Stomach smooth muscle (tissue), 2 donors: ENCODE measurements around the gene SCFD2.
A peak's percentile ranks its signal among the peaks of the same experiment; 100 is the strongest.
"Not testable (repeated sequence)": the region's sequence is repeated elsewhere in the genome, so short reads cannot be mapped to it uniquely, and the experiment has no call there.

Experiments used
- H3K27ac ChIP-seq: one replicate; pipeline ENCODE4 v1.7.0; 2013; ENCODE audit warnings: mild to moderate bottlenecking, low read length, inconsistent platforms
- H3K27me3 ChIP-seq, 2 donors: one replicate each; pipeline ENCODE4 v1.7.0; 2013; ENCODE audit warnings: low read length in 2 of 2; ENCODE audit not compliant: insufficient read depth in 2 of 2, control insufficient read depth in 1 of 2
- H3K36me3 ChIP-seq, 2 donors: one replicate each; pipeline ENCODE4 v1.7.0; 2013; ENCODE audit warnings: low read length in 2 of 2; ENCODE audit not compliant: control insufficient read depth in 2 of 2, insufficient read depth in 2 of 2
- H3K4me1 ChIP-seq: one replicate; pipeline ENCODE4 v1.7.0; 2013; ENCODE audit warnings: low read length; ENCODE audit not compliant: control insufficient read depth, insufficient read depth
- H3K4me3 ChIP-seq, 2 donors: one replicate each; pipeline ENCODE4 v1.7.0; 2013; ENCODE audit warnings: low read length in 2 of 2
- H3K9ac ChIP-seq, 2 donors: one replicate each; pipeline ENCODE4 v1.7.0; 2013; ENCODE audit warnings: low read length in 2 of 2, mild to moderate bottlenecking in 1 of 2
- H3K9me3 ChIP-seq, 2 donors: one replicate each; pipeline ENCODE4 v1.7.0; 2013; ENCODE audit warnings: low read length in 2 of 2; ENCODE audit not compliant: control insufficient read depth in 2 of 2
- donor health status: healthy.
- donor health status: Pancreatic carcinoma.

The SCFD2 gene

DNA sequence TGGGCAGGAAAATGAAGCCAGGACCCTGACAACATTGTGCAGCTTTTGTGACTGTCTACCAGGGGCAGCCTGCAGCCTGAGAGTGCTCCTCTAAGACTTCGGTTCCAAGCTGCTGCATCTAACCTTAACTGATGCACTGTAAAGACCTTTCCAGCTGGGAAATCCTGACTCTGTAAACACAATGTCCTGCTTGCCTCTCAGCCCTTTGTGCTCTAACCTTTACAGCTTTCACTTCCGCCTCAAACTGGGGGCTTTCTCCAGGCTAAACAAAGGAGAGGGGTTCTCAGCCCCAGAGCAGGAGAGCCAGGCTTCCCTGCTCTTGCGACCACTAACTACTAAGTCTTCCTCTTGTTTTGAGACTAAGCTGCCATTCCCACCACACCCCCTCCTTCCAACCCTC, 523.1 kb downstream of the SCFD2 start:
- H3K9me3 ChIP-seq: no peaks in the 10 kb centered on the region
- no peak overlapping the region for H3K4me3 ChIP-seq
- no peak overlapping the region for H3K27ac ChIP-seq
- H3K4me1 ChIP-seq: peaks cover 13% of the 10 kb centered on the region
- no peaks in the 10 kb centered on the region for H3K27me3 ChIP-seq
- H3K36me3 ChIP-seq: no peaks in the 10 kb centered on the region
- no peak overlapping the region for H3K9ac ChIP-seq

GRCh38 chr4:52841682-52842456, 524.0 kb downstream of the SCFD2 start:
- no peaks in the 10 kb centered on the region for H3K27me3 ChIP-seq
- peak overlapping the region; percentile 37 for H3K27ac ChIP-seq
- no peaks in the 10 kb centered on the region for H3K9me3 ChIP-seq
- H3K4me1 ChIP-seq: peaks cover 13% of the 10 kb centered on the region
- no peak overlapping the region for H3K9ac ChIP-seq
- H3K4me3 ChIP-seq: peak overlapping the region; percentile 27 to 55
- no peaks in the 10 kb centered on the region for H3K36me3 ChIP-seq

DNA sequence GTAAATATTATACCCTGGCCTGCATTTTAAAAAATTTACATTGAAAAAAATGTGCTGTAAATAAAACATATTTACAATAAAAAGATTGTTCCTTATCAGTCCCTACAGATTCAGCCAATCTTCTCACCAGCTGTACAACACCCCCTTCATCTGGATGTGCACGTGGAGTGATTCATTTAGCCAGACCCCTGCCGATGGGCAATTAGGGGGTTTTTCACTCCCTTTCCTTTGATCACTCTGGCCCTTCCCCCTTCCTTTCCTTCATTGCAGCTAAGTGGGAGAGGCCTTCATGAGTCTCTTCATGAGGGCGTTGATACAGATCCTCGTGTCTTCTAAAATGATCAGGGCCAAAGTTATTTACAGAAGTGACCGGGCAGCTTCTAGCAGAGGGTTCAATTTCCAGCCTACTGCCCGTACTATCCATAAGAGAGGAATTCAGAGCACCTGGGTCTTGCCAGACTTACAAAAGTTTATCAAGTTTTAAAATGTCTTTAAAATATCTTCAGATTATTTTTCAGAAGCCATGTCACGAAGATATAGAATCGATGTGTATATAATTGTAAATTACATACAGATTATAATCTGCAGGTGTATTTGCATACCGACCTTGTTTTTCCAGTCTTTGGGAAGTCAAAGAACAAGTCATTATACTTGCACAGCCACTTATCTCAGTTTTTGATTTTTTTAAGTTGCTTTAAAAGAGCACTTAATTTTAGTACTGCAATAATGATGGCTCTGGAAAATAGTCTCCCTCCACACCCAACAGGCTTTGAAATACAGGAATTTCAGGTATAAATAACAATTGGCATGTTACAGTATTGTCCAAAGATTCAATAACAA, 525.1 kb downstream of the SCFD2 start:
- no peak overlapping the region for H3K27ac ChIP-seq
- H3K9ac ChIP-seq: no peak overlapping the region
- H3K4me3 ChIP-seq: no peak overlapping the region
- peaks cover 13% of the 10 kb centered on the region for H3K4me1 ChIP-seq
- no peaks in the 10 kb centered on the region for H3K9me3 ChIP-seq
- H3K27me3 ChIP-seq: peaks cover 0 to 3% of the 10 kb centered on the region in 2 donors
- H3K36me3 ChIP-seq: no peaks in the 10 kb centered on the region

GRCh38 chr4:52838729-52839586, 526.9 kb downstream of the SCFD2 start:
- Histone ChIP-seq H3K36me3 (no peaks in the 10 kb centered on the region), H3K27me3 (peaks cover 0 to 3% of the 10 kb centered on the region in 2 donors), H3K9me3 (no peaks in the 10 kb centered on the region), H3K9ac (no peak overlapping the region), H3K4me3 (no peak overlapping the region), H3K27ac (no peak overlapping the region), H3K4me1 (peaks cover 13% of the 10 kb centered on the region)

DNA sequence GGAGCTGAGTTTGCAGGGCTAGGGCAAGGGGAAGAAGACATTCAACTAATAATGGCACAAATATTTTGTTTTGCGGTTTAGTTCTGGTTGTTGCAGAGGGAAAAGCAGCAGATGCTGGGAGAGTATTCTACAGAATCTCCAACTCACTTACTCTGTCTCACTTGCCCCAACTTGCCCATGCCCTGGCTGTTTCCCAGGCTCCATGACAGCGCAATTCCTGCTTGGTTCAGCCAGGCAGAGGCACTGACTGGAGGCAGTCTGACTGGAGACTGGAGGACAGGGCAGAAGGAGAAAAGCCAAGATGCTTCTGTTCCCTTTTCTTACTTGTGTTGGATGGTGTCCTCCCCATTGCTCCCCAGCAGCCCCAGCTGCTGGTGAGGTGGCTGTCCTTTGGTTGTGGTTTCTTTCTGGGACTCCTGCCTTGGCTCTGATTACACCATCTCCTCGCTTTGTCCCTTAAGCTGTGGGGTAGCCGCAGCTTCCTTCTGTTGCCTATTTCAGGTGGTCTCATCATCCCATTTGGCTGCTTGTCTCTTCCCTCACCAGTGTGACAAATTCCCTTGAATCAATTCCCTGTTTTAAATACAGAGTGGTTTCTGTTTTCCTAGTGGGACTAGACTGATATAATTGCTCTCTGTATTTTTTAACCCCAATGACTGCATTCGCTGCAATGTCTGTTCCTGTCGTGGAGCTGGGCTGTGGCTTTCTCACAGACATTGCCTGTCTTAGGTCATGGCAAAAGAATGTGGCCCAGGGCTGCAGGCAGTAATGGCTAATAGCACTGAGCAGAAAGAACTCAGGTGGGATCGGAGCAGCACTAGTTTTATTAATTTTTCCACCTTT, 527.9 kb downstream of the SCFD2 start:
- Histone ChIP-seq H3K4me1 (peaks cover 13% of the 10 kb centered on the region), H3K27me3 (peaks cover 0 to 3% of the 10 kb centered on the region in 2 donors), H3K36me3 (no peaks in the 10 kb centered on the region), H3K4me3 (no peak overlapping the region), H3K27ac (no peak overlapping the region), H3K9me3 (no peaks in the 10 kb centered on the region), H3K9ac (no peak overlapping the region)

- H3K4me1 ChIP-seq: peaks cover 3% of the 10 kb centered on the region
- peaks cover 0 to 3% of the 10 kb centered on the region in 2 donors for H3K27me3 ChIP-seq
- no peaks in the 10 kb centered on the region for H3K9me3 ChIP-seq
- no peaks in the 10 kb centered on the region for H3K36me3 ChIP-seq
- H3K27ac ChIP-seq: no peak overlapping the region
- no peak overlapping the region for H3K9ac ChIP-seq
- no peak overlapping the region for H3K4me3 ChIP-seq
These were observed 529.2 kb downstream of the SCFD2 start for GRCh38 chr4:52836678-52837077.

DNA sequence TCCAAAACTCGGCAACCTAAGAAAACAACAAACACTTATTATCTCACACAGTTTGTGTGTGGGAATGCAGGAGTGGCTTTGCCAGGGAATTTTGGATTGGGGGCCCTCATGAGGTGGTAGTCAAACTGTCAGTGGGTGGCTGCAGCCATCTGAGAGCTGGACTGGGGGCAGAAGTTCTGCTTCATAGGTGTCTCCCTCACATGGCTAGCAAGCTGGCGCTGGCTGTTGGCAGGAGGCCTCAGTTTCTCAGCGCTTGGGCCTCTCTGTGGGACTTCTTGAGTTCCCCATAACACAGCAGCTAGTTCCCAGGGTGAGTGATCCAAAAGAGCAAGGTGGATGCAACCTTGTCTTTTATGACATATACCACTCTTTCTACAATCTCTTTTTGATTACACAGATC, 529.7 kb downstream of the SCFD2 start:
- H3K9ac ChIP-seq: no peak overlapping the region
- H3K4me3 ChIP-seq: no peak overlapping the region
- H3K9me3 ChIP-seq: no peaks in the 10 kb centered on the region
- H3K36me3 ChIP-seq: no peaks in the 10 kb centered on the region
- no peak overlapping the region for H3K27ac ChIP-seq
- no peaks in the 10 kb centered on the region for H3K4me1 ChIP-seq
- H3K27me3 ChIP-seq: peaks cover 0 to 3% of the 10 kb centered on the region in 2 donors

DNA sequence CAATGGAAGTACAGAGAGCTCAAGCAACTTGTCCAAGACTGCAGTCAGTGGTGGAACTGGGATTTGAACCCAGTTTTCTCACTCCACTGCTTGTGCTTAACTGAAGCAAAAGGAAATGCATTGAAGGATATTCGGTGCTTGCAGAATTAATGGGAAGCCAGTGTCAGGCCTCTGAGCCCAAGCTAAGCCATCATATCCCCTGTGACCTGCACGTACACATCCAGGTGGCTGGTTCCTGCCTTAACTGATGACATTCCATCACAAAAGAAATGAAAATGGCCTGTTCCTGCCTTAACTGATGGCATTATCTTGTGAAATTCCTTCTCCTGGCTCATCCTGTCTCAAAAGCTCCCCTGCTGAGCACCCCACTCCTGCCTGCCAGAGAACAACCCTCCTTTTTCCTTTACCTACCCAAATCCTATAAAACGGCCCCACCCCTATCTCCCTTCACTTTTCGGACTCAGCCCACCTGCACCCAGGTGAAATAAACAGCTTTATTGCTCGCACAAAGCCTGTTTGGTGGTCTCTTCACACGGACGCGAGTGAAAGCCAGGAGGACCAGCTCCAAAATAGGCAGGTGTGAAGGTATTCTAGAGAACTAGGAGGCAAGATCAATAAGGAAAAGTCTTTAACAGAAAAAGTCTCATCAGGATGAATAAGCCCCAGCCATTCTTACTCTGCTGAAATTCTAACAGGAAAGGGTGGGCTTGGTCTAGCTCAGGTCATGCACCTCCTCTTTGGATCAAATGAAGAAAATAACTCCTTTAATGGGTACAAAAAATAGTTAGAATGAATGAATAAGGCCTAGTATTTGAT, 531.0 kb downstream of the SCFD2 start:
- not testable (repeated sequence) for H3K4me3 ChIP-seq, H3K27me3 ChIP-seq, H3K4me1 ChIP-seq, H3K9me3 ChIP-seq, H3K27ac ChIP-seq, H3K36me3 ChIP-seq, H3K9ac ChIP-seq

DNA sequence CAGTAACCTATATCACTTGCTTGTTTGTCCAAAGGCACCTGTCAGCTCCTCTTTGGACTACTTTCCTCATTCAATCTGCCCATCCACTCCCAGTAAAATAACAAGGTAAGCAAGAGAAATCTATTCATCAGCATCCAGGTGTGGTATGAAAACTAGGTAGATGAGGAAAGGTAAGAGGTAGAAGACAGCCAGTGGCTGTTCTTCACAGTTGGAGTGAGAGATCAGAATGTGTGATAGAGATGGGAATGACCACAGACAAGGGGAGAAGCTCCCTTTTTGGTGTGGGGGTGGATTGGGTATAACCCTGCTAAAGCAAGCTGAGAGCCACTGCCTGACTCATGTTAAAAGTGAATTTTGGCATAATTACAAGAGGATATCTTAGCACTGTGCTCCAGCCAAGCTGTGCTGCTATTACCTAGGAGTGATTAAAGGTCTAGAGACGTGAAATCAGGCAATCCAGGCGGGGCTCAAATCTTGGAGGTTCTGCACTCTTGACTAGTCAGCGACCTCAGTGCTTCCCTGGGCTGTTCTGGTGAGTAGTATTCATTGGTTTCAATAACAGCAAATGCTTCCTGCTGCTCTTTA, 531.8 kb downstream of the SCFD2 start:
- no peaks in the 10 kb centered on the region for H3K9me3 ChIP-seq
- H3K36me3 ChIP-seq: no peaks in the 10 kb centered on the region
- no peak overlapping the region for H3K27ac ChIP-seq
- no peak overlapping the region for H3K4me3 ChIP-seq
- H3K27me3 ChIP-seq: peaks cover 0 to 3% of the 10 kb centered on the region in 2 donors
- H3K9ac ChIP-seq: no peak overlapping the region
- no peaks in the 10 kb centered on the region for H3K4me1 ChIP-seq
